Choroid plexus epithelial cell (primary cell): Measurements from ENCODE around the gene KRT4.

ENCODE experiments used
- DNase-seq: peaks from one replicate; pipeline ENCODE4 v3.0.0-alpha.2; 2010; ENCODE audit warnings: low read depth
- H3K4me3 ChIP-seq: 2 replicates; pipeline ENCODE4 v1.5.1; 2011; ENCODE audit warnings: low read depth, mild to moderate bottlenecking, control low read depth, low read length, moderate library complexity
- TF ChIP-seq, protein P1 (sequence below): conservative IDR thresholded peaks from 2 replicates; pipeline ENCODE4 v1.5.1; 2011; ENCODE audit warnings: low read depth, mild to moderate bottlenecking, control low read depth, inconsistent platforms, low read length, moderate library complexity

The KRT4 gene

DNA sequence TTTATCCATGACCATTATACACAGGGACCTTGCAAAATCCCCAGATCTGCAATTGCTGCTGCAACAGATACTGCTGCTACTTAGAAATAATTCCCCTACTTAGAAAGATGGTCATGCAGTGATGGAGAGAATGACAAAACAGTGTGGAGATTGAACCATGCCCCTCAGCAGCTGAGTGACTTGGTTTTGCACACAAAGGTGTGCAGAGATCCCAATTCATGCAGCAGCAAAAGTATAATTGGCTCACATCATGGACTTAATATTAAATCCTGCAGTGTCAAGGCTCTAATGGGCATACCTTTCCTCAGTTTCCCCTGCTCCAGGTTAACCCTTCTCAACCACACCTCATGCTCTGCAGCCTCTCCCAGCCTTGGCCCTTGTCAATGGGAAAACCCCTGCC lies 37.9 kb upstream of the KRT4 start:
- no peak overlapping the region for H3K4me3 ChIP-seq
- TF ChIP-seq, protein P1, sequence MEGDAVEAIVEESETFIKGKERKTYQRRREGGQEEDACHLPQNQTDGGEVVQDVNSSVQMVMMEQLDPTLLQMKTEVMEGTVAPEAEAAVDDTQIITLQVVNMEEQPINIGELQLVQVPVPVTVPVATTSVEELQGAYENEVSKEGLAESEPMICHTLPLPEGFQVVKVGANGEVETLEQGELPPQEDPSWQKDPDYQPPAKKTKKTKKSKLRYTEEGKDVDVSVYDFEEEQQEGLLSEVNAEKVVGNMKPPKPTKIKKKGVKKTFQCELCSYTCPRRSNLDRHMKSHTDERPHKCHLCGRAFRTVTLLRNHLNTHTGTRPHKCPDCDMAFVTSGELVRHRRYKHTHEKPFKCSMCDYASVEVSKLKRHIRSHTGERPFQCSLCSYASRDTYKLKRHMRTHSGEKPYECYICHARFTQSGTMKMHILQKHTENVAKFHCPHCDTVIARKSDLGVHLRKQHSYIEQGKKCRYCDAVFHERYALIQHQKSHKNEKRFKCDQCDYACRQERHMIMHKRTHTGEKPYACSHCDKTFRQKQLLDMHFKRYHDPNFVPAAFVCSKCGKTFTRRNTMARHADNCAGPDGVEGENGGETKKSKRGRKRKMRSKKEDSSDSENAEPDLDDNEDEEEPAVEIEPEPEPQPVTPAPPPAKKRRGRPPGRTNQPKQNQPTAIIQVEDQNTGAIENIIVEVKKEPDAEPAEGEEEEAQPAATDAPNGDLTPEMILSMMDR = no peak
- DNase-seq = no peak

DNA sequence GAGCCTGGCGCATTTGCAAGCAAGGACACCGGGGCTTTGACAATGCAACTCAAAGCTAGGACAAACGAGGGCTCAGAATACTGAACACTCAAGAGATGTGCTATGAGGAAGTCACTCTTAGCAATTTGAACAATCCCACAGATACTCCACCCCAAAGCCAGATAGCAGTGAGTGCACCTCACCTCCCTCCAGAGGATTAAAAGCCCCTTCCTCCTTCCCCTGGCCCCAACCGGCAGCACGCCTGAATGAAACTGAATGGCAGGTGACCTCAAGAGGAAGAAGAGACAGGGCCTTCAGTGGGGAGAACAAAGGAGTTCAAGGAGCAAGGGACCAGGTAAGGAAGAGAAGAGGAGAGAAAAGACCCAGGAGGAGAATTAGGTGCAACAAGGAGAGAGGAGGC lies 36.8 kb upstream of the KRT4 start:
- H3K4me3 ChIP-seq = no peak overlapping the region
- TF ChIP-seq, protein P1 = no peak
- no peak for DNase-seq

- H3K4me3 ChIP-seq = no peak overlapping the region
- no peak for DNase-seq
- TF ChIP-seq, protein P1 = no peak
Observed at GRCh38 chr12:52849511-52849910, 35.6 kb upstream of the KRT4 start.

GRCh38 chr12:52848661-52849255 lies 34.8 kb upstream of the KRT4 start, which contains the start of gene KRT78:
Gene KRT78, minus strand, starts transcription at chr12:52848994. Its CDS starts 64 bp downstream, at chr12:52848930.
- TF ChIP-seq, protein P1 = no peak
- DNase-seq = no peak

GRCh38 chr12:52847335-52848102 lies 33.6 kb upstream of the KRT4 start:
- no peak overlapping the region for H3K4me3 ChIP-seq
- DNase-seq = no peak
- TF ChIP-seq, protein P1 = no peak

More at GRCh38 chr12:52848661-52849255, 34.8 kb upstream of the KRT4 start, which contains the start of gene KRT78:
- no peak within 1 kb of the TSS for H3K4me3 ChIP-seq

- no peak for DNase-seq
- H3K4me3 ChIP-seq = no peak overlapping the region
- TF ChIP-seq, protein P1 = no peak
Observed at GRCh38 chr12:52846356-52846970, 32.5 kb upstream of the KRT4 start.
